Thymus (tissue), 11 donors: ENCODE results near the gene CDH15. TPM values are rescaled to one million over a fixed set of nuclear protein-coding genes. Genes with fewer than 3 reads are reported as not detected.

Source experiments
- DNase-seq, 9 donors: peaks; one replicate each; pipeline ENCODE4 v3.0.0-alpha.2; 2013; ENCODE audit warnings: low spot score in 9 of 9, low read depth in 6 of 9, missing footprints in 1 of 9
- H3K27ac ChIP-seq, 2 donors: one replicate each; pipeline ENCODE4 v1.5.1; 2013; ENCODE audit warnings: control low read depth in 1 of 2, low read depth in 1 of 2, low read length in 1 of 2, mild to moderate bottlenecking in 1 of 2, moderate library complexity in 1 of 2
- H3K27me3 ChIP-seq, 2 donors: one replicate each; pipeline ENCODE4 v1.5.1; 2013; ENCODE audit warnings: low read length in 1 of 2; ENCODE audit not compliant: control insufficient read depth in 2 of 2, insufficient read depth in 1 of 2
- H3K36me3 ChIP-seq, 2 donors: one replicate each; pipeline ENCODE4 v1.5.1; 2013; ENCODE audit warnings: low read length in 1 of 2, mild to moderate bottlenecking in 1 of 2, moderate library complexity in 1 of 2; ENCODE audit not compliant: control insufficient read depth in 2 of 2, insufficient read depth in 2 of 2
- H3K4me1 ChIP-seq, 2 donors: one replicate each; pipeline ENCODE4 v1.5.1; 2013; ENCODE audit warnings: low read length in 2 of 2; ENCODE audit not compliant: control insufficient read depth in 2 of 2, insufficient read depth in 2 of 2
- H3K4me3 ChIP-seq, 2 donors: one replicate each; pipeline ENCODE4 v1.5.1; 2013; ENCODE audit warnings: low read length in 2 of 2, control low read depth in 1 of 2, mild to moderate bottlenecking in 1 of 2
- H3K9me3 ChIP-seq, 2 donors: one replicate each; pipeline ENCODE4 v1.5.1; 2013; ENCODE audit warnings: low read length in 1 of 2, mild to moderate bottlenecking in 1 of 2; ENCODE audit not compliant: control insufficient read depth in 2 of 2, insufficient read depth in 1 of 2
- WGBS: extraction: QIAGEN DNeasy Blood & Tissue Kit; methylation state at CpG from one replicate; pipeline ENCODE4 v1.1.7; 2013; 5-methylcytosine and 5-hydroxymethylcytosine counted together
- polyA plus RNA-seq: library from polyadenylated mRNA; stranded (reverse); fragments of 200-250 nt; gene quantifications from one replicate; pipeline ENCODE4 v1.2.3, GENCODE V29; 2013
- total RNA-seq: library from RNA; stranded (reverse); fragments of 120-200 nt; gene quantifications from one replicate; pipeline ENCODE4 v1.2.4, GENCODE V29; 2013
- donor health status: healthy.

The CDH15 gene
- total and polyA plus RNA-seq, 2 donors, result 0.19 to 0.23 TPM

- 95% methylated on average over 23 of the region's 23 CpGs for WGBS
- H3K4me1 ChIP-seq, result peaks cover 8 to 26% of the 10 kb centered on the region in 2 donors
- DNase-seq, result no peak
These were observed 2.7 kb downstream of the CDH15 start for GRCh38 chr16:89174055-89174827.

DNA sequence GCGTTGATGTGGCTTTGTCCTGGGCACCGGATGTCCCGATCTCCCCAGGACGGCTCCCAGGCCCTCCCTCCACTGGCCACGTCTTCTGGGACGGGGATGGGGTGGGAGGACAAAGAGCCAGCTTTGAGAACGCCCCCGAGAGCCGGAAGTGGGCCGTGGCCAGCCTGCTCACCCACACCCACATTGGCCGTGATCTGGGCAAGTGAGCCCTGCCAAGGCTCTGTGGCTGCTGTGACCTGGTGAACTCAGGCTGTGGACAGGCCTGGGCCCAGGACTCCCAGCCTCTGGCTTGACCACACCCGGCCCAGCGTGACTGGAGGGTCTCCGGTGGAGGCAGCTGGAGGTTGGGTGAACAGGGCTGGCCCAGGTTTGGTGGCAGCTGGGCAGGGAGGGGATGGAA lies 3.3 kb downstream of the CDH15 start:
- Histone ChIP-seq H3K9me3 (peaks cover 0 to 9% of the 10 kb centered on the region in 2 donors), H3K27me3 (peaks cover 4 to 72% of the 10 kb centered on the region in 2 donors), H3K4me1 (peaks cover 8 to 19% of the 10 kb centered on the region in 2 donors), H3K36me3 (no peaks in the 10 kb centered on the region), H3K4me3 (no peak overlapping the region), H3K27ac (no peak overlapping the region)
- no peak for DNase-seq
- WGBS, result 93% methylated on average over 14 of the region's 14 CpGs

More at GRCh38 chr16:89174055-89174827, 2.7 kb downstream of the CDH15 start:
- no peak overlapping the region for H3K27ac ChIP-seq
- peaks cover 4 to 74% of the 10 kb centered on the region in 2 donors for H3K27me3 ChIP-seq
- no peak overlapping the region for H3K4me3 ChIP-seq
- H3K9me3 ChIP-seq, result peaks cover 0 to 9% of the 10 kb centered on the region in 2 donors
- no peaks in the 10 kb centered on the region for H3K36me3 ChIP-seq

DNA sequence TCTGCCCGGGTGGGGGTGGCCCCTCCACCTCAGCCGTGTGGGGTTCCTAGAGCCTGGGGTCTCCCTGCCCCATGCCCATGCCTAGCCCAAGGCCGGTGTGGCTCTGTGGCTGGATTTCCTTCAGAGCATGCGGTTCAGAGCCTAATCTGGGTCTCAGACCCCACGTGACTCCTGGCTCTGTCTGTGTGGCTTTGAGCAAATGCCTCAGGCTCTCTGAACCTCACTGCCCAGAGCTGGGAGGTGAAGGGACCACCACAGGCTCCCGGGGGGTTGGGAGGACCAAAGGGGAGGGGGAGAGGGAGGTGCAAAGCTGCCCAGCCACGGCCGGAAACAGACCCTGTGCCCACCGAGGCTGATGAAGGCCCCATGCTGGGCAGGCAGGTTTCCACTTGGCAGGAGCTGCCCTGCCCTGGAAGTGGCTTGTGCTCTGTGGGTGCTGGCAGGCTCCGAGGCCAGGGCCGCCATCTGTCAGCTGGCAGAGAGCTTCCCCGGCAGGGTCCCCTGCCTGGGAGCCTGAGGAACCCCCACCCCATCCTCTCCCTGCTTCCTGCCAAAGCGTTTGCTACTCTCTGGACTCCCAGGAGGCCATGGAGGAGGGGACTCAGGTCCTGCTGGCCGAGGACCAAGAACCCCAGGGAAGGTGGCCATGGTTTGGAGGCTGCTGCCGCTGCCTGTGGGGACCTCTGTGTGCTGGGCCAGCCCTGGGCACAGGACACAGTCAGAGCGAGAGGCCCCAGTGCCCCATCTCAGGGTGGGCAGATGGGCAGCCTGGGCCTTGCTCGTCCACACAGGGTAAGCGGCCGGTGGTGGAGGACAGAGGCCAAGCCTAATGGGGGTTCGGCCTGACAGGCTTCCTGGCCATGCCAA lies 4.0 kb downstream of the CDH15 start:
- WGBS, result 69% methylated on average over 20 of the region's 20 CpGs
- peaks cover 6 to 13% of the 10 kb centered on the region in 2 donors for H3K4me1 ChIP-seq

GRCh38 chr16:89176147-89176690 lies 4.7 kb downstream of the CDH15 start:
- H3K27me3 ChIP-seq, result peaks cover 4 to 65% of the 10 kb centered on the region in 2 donors
- WGBS, result 96% methylated on average over 27 of the region's 27 CpGs
- no peaks in the 10 kb centered on the region for H3K9me3 ChIP-seq

More for the DNA sequence above, 4.0 kb downstream of the CDH15 start:
- Histone ChIP-seq H3K4me3 (no peak overlapping the region), H3K36me3 (no peaks in the 10 kb centered on the region), H3K27me3 (peaks cover 4 to 72% of the 10 kb centered on the region in 2 donors), H3K27ac (no peak overlapping the region), H3K9me3 (peaks cover 0 to 6% of the 10 kb centered on the region in 2 donors)
- no peak for DNase-seq

DNA sequence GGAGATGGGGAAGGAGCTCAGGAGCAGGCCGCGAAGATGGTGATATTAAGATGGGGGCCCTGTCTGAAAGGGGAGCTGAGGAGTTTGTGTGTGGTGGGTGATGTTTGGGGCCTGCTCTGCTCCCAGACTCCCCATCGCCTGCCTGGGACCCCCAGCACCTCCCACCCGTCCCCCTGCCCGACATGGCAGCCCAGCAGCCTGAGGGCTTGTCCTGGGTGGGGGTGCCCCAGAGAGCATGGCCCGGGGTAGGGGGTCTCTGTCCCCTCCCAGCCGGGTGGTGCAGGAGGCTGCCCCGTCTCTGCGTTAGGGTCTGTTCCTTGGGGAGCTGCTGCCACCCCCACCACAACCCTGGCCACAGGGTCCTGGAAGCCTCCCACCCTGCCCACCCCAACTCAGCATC lies 5.2 kb downstream of the CDH15 start:
- WGBS, result 97% methylated on average over 9 of the region's 9 CpGs
- H3K4me3 ChIP-seq, result no peak overlapping the region
- H3K9me3 ChIP-seq, result no peaks in the 10 kb centered on the region
- H3K36me3 ChIP-seq, result no peaks in the 10 kb centered on the region
- no peak overlapping the region for H3K27ac ChIP-seq
- no peak for DNase-seq
- peaks cover 4 to 63% of the 10 kb centered on the region in 2 donors for H3K27me3 ChIP-seq
- H3K4me1 ChIP-seq, result peaks cover 0 to 3% of the 10 kb centered on the region in 2 donors

More at GRCh38 chr16:89176147-89176690, 4.7 kb downstream of the CDH15 start:
- H3K4me1 ChIP-seq, result peaks cover 0 to 6% of the 10 kb centered on the region in 2 donors
- no peak overlapping the region for H3K4me3 ChIP-seq
- DNase-seq, result no peak
- H3K27ac ChIP-seq, result no peak overlapping the region
- no peaks in the 10 kb centered on the region for H3K36me3 ChIP-seq

DNA sequence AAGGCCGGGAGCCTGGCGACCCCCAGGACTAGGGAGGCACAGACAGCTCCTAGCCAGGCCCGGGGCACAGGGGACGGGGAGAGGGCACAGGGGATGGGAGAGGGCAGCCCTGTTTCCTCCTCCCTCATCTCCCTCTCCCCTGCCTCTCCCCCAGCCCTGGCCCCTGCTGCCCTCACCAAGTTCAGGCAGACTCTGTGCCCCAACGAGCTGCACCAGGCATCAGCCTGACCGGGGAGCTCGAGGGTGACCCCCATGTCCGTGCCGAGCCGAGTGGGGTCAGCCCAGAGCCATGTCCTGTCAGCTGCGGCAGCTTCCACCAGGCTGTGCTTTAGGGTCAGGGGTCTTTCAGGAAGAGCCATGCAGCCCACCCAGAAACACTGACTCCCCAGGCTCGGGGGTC lies 6.0 kb downstream of the CDH15 start:
- Histone ChIP-seq H3K4me1 (no peaks in the 10 kb centered on the region), H3K36me3 (no peaks in the 10 kb centered on the region), H3K9me3 (no peaks in the 10 kb centered on the region), H3K27me3 (peaks cover 2 to 55% of the 10 kb centered on the region in 2 donors), H3K27ac (no peak overlapping the region), H3K4me3 (no peak overlapping the region)
- DNase-seq, result no peak
- whole genome bisulfite sequencing, result 94% methylated on average over 12 of the region's 12 CpGs

GRCh38 chr16:89178453-89179147 lies 7.1 kb downstream of the CDH15 start:
- no peaks in the 10 kb centered on the region for H3K9me3 ChIP-seq
- H3K27me3 ChIP-seq, result peaks cover 0 to 52% of the 10 kb centered on the region in 2 donors
- DNase-seq, result no peak
- H3K4me3 ChIP-seq, result no peak overlapping the region
- WGBS, result 91% methylated on average over 24 of the region's 24 CpGs
- no peaks in the 10 kb centered on the region for H3K4me1 ChIP-seq
- no peaks in the 10 kb centered on the region for H3K36me3 ChIP-seq
- no peak overlapping the region for H3K27ac ChIP-seq

DNA sequence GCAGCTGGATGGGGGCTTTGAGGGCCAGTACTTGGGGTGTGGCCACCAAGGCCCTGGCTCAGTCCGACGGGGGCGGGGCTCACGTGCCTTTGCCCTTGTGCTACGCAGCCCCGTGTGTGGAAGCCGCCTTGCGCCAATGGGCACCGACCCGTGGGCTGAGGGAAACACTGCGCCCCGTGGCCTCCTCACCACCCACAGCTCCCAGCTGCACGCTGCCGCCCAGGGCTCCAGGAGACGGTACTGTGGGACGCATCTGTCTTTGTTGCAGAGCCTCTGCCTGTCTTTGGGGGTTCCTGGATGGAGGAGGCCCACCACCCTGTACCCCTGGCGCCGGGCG lies 7.6 kb downstream of the CDH15 start:
- 96% methylated on average over 19 of the region's 19 CpGs for WGBS
- Histone ChIP-seq H3K27ac (no peak overlapping the region), H3K4me1 (no peaks in the 10 kb centered on the region), H3K27me3 (peaks cover 0 to 52% of the 10 kb centered on the region in 2 donors), H3K9me3 (no peaks in the 10 kb centered on the region), H3K4me3 (no peak overlapping the region), H3K36me3 (no peaks in the 10 kb centered on the region)
- no peak for DNase-seq
